22Rv1 (cell line): ENCODE results near the gene DTX1.

Source experiments
- H3K27ac ChIP-seq: fragments of 450-650 bp; 2 replicates; pipeline ENCODE4 v1.5.1; 2017
- CTCF ChIP-seq: fragments of 450-650 bp; IDR thresholded peaks from 2 replicates; pipeline ENCODE4 v1.5.1; 2017; ENCODE audit warnings: mild to moderate bottlenecking
- ZFX ChIP-seq: fragments of 450-650 bp; IDR thresholded peaks from 2 replicates; pipeline ENCODE4 v1.6.1; 2017; ENCODE audit warnings: antibody characterized with exemption, borderline replicate concordance

DTX1 gene

DNA sequence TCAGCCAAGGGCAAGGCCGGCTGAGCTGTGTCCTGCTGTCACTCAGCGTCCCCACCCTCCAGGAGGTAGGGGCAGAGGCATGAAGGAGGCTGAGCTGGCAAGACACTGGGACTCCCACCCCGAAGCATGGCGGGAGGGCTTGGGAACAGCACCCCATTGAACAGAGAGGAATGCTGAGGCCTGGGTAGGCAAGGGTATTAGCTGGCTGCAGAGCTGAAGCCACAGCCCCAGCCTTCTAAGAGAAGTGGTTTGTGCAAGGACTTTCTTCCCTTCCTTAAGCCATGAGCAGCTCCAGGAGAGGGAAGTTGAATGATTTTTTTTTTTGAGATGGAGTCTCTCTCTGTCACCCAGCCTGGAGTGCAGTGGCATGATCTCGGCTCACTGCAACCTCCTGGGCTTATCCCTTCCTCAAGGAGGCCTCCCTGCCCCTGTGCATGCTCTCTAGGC is 86.4 kb downstream of the DTX1 start:
- H3K27ac ChIP-seq = no peak overlapping the region
- TF ChIP-seq ZFX (no peak), CTCF (no peak)

DNA sequence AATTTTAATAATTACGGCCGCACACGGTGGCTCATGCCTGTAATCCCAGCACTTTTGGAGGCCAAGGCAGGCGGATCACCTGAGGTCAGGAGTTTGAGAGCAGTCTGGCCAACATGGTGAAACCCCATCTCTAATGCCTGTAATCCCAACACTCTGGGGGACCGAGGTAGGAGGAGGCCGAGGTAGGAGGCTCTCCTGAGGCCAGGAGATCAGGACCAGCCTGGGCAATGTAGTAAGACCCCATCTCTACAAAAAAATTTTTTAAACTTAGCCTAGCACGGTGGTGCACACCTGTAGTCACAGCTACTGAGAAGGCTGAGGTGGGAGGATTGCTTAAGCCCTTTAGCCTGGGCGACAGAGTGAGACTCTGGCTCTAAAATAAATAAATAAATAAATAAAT is 87.4 kb downstream of the DTX1 start:
- TF ChIP-seq CTCF (no peak), ZFX (no peak)
- H3K27ac ChIP-seq = no peak overlapping the region

DNA sequence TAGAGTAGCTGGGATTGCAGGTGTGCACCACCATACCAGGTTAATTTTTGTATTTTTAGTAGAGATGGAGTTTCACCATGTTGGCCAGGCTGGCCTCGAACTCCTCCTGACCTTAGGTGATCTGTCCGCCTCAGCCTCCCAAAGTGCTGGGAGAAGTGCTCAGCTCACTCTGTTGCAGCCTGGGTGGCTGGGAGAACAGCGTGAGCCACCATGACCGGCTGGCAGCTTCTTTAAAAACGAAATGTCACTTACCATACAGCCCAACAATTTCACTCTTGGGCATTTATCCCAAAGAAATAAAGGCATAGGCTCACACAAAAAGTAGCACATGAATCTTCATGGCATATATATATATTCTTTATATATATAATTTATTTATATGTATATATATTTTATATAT is 88.3 kb downstream of the DTX1 start:
- TF ChIP-seq ZFX (no peak), CTCF (no peak)
- no peak overlapping the region for H3K27ac ChIP-seq

DNA sequence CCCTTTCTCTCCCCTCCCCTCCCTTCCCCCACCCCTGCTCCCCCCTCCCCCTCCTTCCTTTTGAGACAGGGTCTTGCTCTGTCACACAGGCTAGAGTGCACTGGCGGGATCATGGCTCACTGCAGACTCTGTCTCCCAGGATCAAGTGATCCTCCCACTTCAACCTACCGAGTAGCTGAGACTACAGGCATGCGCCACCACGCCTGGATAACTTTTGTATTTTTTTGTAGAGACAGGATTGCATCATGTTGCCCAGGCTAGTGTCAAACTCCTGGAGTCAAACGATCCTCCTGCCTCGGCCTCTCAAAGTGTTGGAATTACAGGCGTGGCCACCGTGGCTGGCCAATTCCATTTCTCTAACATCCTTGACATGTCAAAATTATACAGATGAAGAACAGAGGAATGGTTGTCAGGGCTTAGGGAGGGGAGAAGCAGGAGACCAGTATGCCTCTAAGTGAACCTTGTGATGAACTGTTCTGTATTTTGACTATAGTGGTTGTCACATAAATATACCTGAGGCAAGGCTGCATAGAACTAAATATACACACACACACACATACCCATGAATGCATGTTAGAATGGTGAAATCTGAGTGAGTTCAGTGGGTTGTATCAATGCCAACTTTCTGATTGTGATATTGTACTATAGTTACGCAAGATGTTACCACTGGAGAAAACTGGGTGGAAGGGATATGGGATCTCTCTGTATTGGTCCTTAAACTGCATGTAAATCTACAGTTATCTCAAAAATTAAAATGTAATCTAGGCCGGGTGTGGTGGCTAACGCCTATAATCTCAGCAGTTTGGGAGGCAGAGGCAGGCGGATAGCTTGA is 89.4 kb downstream of the DTX1 start:
- TF ChIP-seq CTCF (no peak), ZFX (no peak)
- H3K27ac ChIP-seq = no peak overlapping the region

DNA sequence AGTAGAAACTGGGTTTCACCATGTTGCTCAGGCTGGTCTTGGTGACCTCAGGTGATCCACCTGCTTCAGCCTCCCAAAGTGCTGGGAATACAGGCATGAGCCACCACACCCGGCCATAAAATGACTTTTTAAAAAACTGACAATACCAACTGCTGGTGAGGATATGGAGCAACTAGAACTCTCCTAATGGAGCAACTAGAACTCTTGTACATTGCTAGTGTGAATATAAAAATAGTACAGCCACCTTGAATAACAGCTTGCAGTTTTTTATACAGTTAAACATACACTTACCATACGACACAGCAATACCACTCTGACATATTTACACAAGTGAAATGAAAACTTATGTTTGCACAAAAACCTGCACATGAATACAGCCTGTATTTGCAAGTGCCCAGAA is 90.5 kb downstream of the DTX1 start:
- H3K27ac ChIP-seq = no peak overlapping the region
- TF ChIP-seq ZFX (no peak), CTCF (no peak)
